ENCODE results near the gene BRSK2. TPM values are rescaled to one million over a fixed set of nuclear protein-coding genes. Genes with fewer than 3 reads are reported as not detected.

BRSK2 gene
- total RNA-seq, 1 donor from 2014 or later: 7.1 TPM

DNA sequence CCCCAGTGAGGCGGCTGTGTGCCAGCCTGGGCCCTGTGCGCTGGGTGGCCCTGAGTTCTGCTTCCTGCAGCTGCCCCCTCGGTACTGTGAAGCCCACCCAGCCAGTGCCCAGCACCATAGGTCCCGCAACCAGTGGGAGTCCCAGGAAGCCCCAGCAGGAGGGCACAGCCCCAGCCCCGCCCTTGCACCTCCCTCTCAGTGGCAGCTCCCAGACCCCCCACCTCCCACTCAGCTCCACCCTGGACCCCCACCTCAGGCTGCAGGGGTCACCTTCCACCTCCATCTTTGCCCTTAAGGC lies 66.0 kb downstream of the BRSK2 start:
- no peak overlapping the region for H3K9ac ChIP-seq (ENCODE audit: low read length)
- Mint-ChIP-seq H3K4me1 (ENCODE audit: low read depth, unreplicated experiment) (no peaks in the 10 kb centered on the region), H3K4me3 (ENCODE audit: unreplicated experiment) (no peak overlapping the region), H3K27ac (ENCODE audit: unreplicated experiment) (no peak overlapping the region), H3K27me3 (ENCODE audit: low read depth, unreplicated experiment) (no peaks in the 10 kb centered on the region), H3K9me3 (ENCODE audit: unreplicated experiment) (no peaks in the 10 kb centered on the region), H3K36me3 (ENCODE audit: low read depth, unreplicated experiment) (no peaks in the 10 kb centered on the region)
- H3K27me3 ChIP-seq (ENCODE audit: insufficient read depth, low read length): no peaks in the 10 kb centered on the region
- FAIRE-seq (no peak), DNase-seq (ENCODE audit: low read depth) (no peak)
- H4K20me1 ChIP-seq (ENCODE audit: insufficient read depth, low read length): no peaks in the 10 kb centered on the region
- TF ChIP-seq EZH2 (IDR thresholded peaks at IDR 0.05; ENCODE audit: insufficient read depth, low read length) (no peak), CTCF (IDR thresholded peaks at IDR 0.05; ENCODE audit: insufficient read depth, low read depth, low read length) (no peak)
- H3K36me3 ChIP-seq (ENCODE audit: insufficient read depth, low read length): no peaks in the 10 kb centered on the region
- H3K4me1 ChIP-seq (ENCODE audit: insufficient read depth, low read length): no peaks in the 10 kb centered on the region
- H3K4me2 ChIP-seq (ENCODE audit: low read length): no peak overlapping the region
- H2AFZ ChIP-seq (ENCODE audit: low read depth, low read length): no peak overlapping the region
- H3K79me2 ChIP-seq (ENCODE audit: insufficient read depth, low read length): no peaks in the 10 kb centered on the region
- no peak overlapping the region for H3K27ac ChIP-seq (ENCODE audit: low read depth, low read length)
- no peak overlapping the region for H3K4me3 ChIP-seq (ENCODE audit: insufficient read depth, low read depth, low read length)
- H3K9me3 ChIP-seq (ENCODE audit: insufficient read depth, low read depth, low read length): no peaks in the 10 kb centered on the region

DNA sequence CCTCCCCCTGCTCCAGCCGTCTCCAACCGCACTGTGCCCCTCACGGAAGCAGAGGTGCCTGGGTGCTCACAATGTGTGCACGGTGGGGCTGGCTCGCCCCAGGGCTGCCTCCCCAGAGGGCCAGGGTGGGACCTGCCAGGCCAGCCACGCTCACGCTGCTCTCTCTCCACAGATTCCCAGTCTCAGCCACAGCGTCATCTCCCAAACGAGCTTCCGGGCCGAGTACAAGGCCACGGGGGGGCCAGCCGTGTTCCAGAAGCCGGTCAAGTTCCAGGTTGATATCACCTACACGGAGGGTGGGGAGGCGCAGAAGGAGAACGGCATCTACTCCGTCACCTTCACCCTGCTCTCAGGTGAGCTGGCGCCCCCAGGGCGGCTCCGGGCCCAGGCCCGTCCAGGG lies 66.4 kb downstream of the BRSK2 start:
- Histone ChIP-seq H3K4me3 (ENCODE audit: insufficient read depth, low read depth, low read length) (no peak overlapping the region), H3K27me3 (ENCODE audit: insufficient read depth, low read length) (no peaks in the 10 kb centered on the region), H3K27ac (ENCODE audit: low read depth, low read length) (no peak overlapping the region), H3K4me1 (ENCODE audit: insufficient read depth, low read length) (no peaks in the 10 kb centered on the region), H3K9me3 (ENCODE audit: insufficient read depth, low read depth, low read length) (no peaks in the 10 kb centered on the region), H3K9ac (ENCODE audit: low read length) (no peak overlapping the region), H3K36me3 (ENCODE audit: insufficient read depth, low read length) (no peaks in the 10 kb centered on the region), H3K4me2 (ENCODE audit: low read length) (no peak overlapping the region), H3K79me2 (ENCODE audit: insufficient read depth, low read length) (no peaks in the 10 kb centered on the region), H2AFZ (ENCODE audit: low read depth, low read length) (no peak overlapping the region), H4K20me1 (ENCODE audit: insufficient read depth, low read length) (no peaks in the 10 kb centered on the region)
- DNase-seq (ENCODE audit: low read depth): no peak
- H3K36me3 Mint-ChIP-seq (ENCODE audit: low read depth, unreplicated experiment): no peaks in the 10 kb centered on the region
- no peaks in the 10 kb centered on the region for H3K4me1 Mint-ChIP-seq (ENCODE audit: low read depth, unreplicated experiment)
- no peak for FAIRE-seq
- H3K9me3 Mint-ChIP-seq (ENCODE audit: unreplicated experiment): no peaks in the 10 kb centered on the region
- H3K27me3 Mint-ChIP-seq (ENCODE audit: low read depth, unreplicated experiment): no peaks in the 10 kb centered on the region
- TF ChIP-seq CTCF (IDR thresholded peaks at IDR 0.05; ENCODE audit: insufficient read depth, low read depth, low read length): no peak
- TF ChIP-seq EZH2 (IDR thresholded peaks at IDR 0.05; ENCODE audit: insufficient read depth, low read length): no peak
- H3K27ac Mint-ChIP-seq (ENCODE audit: unreplicated experiment): no peak overlapping the region
- H3K4me3 Mint-ChIP-seq (ENCODE audit: unreplicated experiment): no peak overlapping the region

DNA sequence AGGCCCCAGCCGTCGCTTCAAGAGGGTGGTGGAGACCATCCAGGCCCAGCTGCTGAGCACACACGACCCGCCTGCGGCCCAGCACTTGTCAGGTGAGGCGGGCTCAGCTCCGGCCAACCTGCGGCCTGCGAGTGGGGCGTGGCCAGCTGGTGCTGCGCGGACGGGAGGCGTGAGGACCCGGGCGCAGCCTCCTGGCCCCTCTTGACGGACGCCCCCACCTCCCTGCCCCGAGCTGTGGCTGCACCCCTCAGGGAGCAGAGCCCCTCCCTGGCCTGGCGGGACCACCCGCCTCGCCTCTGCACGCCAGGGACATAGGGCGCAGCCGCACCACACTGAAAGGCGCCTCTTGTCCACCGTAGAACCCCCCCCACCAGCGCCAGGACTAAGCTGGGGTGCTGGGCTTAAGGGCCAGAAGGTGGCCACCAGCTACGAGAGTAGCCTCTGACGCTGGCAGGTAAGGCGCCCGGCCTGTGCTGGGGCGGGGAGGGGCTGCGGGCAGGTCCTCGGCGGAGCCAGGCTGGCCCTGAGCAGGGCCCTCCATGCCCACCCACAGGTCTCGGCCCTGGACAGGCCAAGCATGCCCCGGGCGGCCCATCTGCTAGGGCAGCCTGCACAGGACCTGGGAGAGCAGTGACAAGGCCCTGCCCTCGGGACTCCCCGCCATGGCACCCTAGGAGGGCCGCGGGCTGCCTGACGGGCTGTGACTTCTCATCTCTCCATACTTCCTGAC lies 67.0 kb downstream of the BRSK2 start:
- H3K4me3 Mint-ChIP-seq (ENCODE audit: unreplicated experiment): no peak overlapping the region
- TF ChIP-seq CTCF (IDR thresholded peaks at IDR 0.05; ENCODE audit: insufficient read depth, low read depth, low read length) (no peak), EZH2 (IDR thresholded peaks at IDR 0.05; ENCODE audit: insufficient read depth, low read length) (no peak)
- H3K9ac ChIP-seq (ENCODE audit: low read length): no peak overlapping the region
- no peaks in the 10 kb centered on the region for H3K36me3 Mint-ChIP-seq (ENCODE audit: low read depth, unreplicated experiment)
- no peak overlapping the region for H2AFZ ChIP-seq (ENCODE audit: low read depth, low read length)
- no peak overlapping the region for H3K4me3 ChIP-seq (ENCODE audit: insufficient read depth, low read depth, low read length)
- H3K4me2 ChIP-seq (ENCODE audit: low read length): no peak overlapping the region
- no peaks in the 10 kb centered on the region for H3K36me3 ChIP-seq (ENCODE audit: insufficient read depth, low read length)
- no peak overlapping the region for H3K27ac ChIP-seq (ENCODE audit: low read depth, low read length)
- H3K27me3 Mint-ChIP-seq (ENCODE audit: low read depth, unreplicated experiment): no peaks in the 10 kb centered on the region
- H3K4me1 ChIP-seq (ENCODE audit: insufficient read depth, low read length): no peaks in the 10 kb centered on the region
- DNase-seq (ENCODE audit: low read depth): no peak
- no peaks in the 10 kb centered on the region for H3K79me2 ChIP-seq (ENCODE audit: insufficient read depth, low read length)
- no peaks in the 10 kb centered on the region for H3K9me3 Mint-ChIP-seq (ENCODE audit: unreplicated experiment)
- no peaks in the 10 kb centered on the region for H3K27me3 ChIP-seq (ENCODE audit: insufficient read depth, low read length)
- no peaks in the 10 kb centered on the region for H3K4me1 Mint-ChIP-seq (ENCODE audit: low read depth, unreplicated experiment)
- FAIRE-seq: no peak
- H4K20me1 ChIP-seq (ENCODE audit: insufficient read depth, low read length): no peaks in the 10 kb centered on the region
- no peaks in the 10 kb centered on the region for H3K9me3 ChIP-seq (ENCODE audit: insufficient read depth, low read depth, low read length)
- H3K27ac Mint-ChIP-seq (ENCODE audit: unreplicated experiment): no peak overlapping the region
